GM12878 (cell line): ENCODE results near the gene GOPC. TPM values are rescaled to one million over a fixed set of nuclear protein-coding genes. Genes with fewer than 3 reads are reported as not detected.

Source experiments
- BMI1 ChIP-seq: fragments of 450-650 bp; IDR thresholded peaks from 2 replicates; pipeline ENCODE4 v1.6.1; 2016; ENCODE audit warnings: mild to moderate bottlenecking, moderate library complexity, borderline replicate concordance
- BRCA1 ChIP-seq: IDR thresholded peaks from 2 replicates; pipeline ENCODE4 v1.6.1; 2011; ENCODE audit warnings: low read depth, low read length, improper control_type of control experiment
- CHD2 ChIP-seq: IDR thresholded peaks from 2 replicates; pipeline ENCODE4 v1.6.1; 2011; ENCODE audit warnings: low read depth, low read length, improper control_type of control experiment, borderline replicate concordance
- ESRRA ChIP-seq: IDR thresholded peaks from 2 replicates; pipeline ENCODE4 v1.6.1; 2012; ENCODE audit warnings: mild to moderate bottlenecking, low read length, improper control_type of control experiment
- FOS ChIP-seq: IDR thresholded peaks from 3 replicates; pipeline ENCODE4 v1.6.1; 2011; ENCODE audit warnings: borderline replicate concordance; ENCODE audit not compliant: insufficient read length; ENCODE audit errors: extremely low read depth
- GABPA ChIP-seq: IDR thresholded peaks from 2 replicates; pipeline ENCODE4 v1.6.1; 2014; ENCODE audit warnings: antibody characterized with exemption, low read depth, mild to moderate bottlenecking, inconsistent platforms
- GATAD2B ChIP-seq: fragments of 450-650 bp; conservative IDR thresholded peaks from 2 replicates; pipeline ENCODE4 v1.6.1; 2017; ENCODE audit warnings: low read depth, mild to moderate bottlenecking, moderate library complexity
- HDGF ChIP-seq: fragments of 450-650 bp; IDR thresholded peaks from 2 replicates; pipeline ENCODE4 v1.6.1; 2016; ENCODE audit warnings: antibody characterized with exemption
- JUNB ChIP-seq: IDR thresholded peaks from 2 replicates; pipeline ENCODE4 v1.6.1; 2016; ENCODE audit warnings: antibody characterized with exemption, mild to moderate bottlenecking
- JUND ChIP-seq: IDR thresholded peaks from 2 replicates; pipeline ENCODE4 v1.6.1; 2012; ENCODE audit warnings: low read depth, mild to moderate bottlenecking, low read length, improper control_type of control experiment, moderate library complexity
- MEF2A ChIP-seq: IDR thresholded peaks from 2 replicates; pipeline ENCODE4 v1.6.1; 2011; ENCODE audit warnings: low read depth, mild to moderate bottlenecking, low read length, moderate library complexity; ENCODE audit not compliant: insufficient read depth
- MEF2B ChIP-seq: fragments of 450-650 bp; IDR thresholded peaks from 2 replicates; pipeline ENCODE4 v1.6.1; 2018; ENCODE audit warnings: mild to moderate bottlenecking, moderate library complexity; ENCODE audit not compliant: partially characterized antibody, poor library complexity, severe bottlenecking
- NR2F1 ChIP-seq: fragments of 450-650 bp; conservative IDR thresholded peaks from 2 replicates; pipeline ENCODE4 v1.6.1; 2017; ENCODE audit warnings: mild to moderate bottlenecking
- NRF1 ChIP-seq: conservative IDR thresholded peaks from 2 replicates; pipeline ENCODE4 v1.6.1; 2011; ENCODE audit warnings: mild to moderate bottlenecking, low read depth, low read length, improper control_type of control experiment
- POLR2AphosphoS2 ChIP-seq: IDR thresholded peaks from 2 replicates; pipeline ENCODE4 v1.6.1; 2011; ENCODE audit warnings: low read depth, mild to moderate bottlenecking, low read length, improper control_type of control experiment, moderate library complexity
- RB1 ChIP-seq: fragments of 450-650 bp; formaldehyde crosslinking; IDR thresholded peaks from 2 replicates; pipeline ENCODE4 v1.6.1; 2017; ENCODE audit warnings: mild to moderate bottlenecking, borderline replicate concordance
- RBBP5 ChIP-seq: fragments of 200-600 bp; sonication (generic); conservative IDR thresholded peaks from 2 replicates; pipeline ENCODE4 v1.6.1; 2016
- RFX5 ChIP-seq: IDR thresholded peaks from 2 replicates; pipeline ENCODE4 v1.6.1; 2011; ENCODE audit warnings: low read depth, low read length, improper control_type of control experiment
- RUNX3 ChIP-seq: IDR thresholded peaks from 2 replicates; pipeline ENCODE4 v1.6.1; 2012; ENCODE audit warnings: low read length, inconsistent platforms
- SIX5 ChIP-seq: IDR thresholded peaks from 2 replicates; pipeline ENCODE4 v1.6.1; 2011; ENCODE audit warnings: mild to moderate bottlenecking, low read depth, low read length, moderate library complexity; ENCODE audit not compliant: severe bottlenecking
- SMAD5 ChIP-seq: IDR thresholded peaks from 2 replicates; pipeline ENCODE4 v1.6.1; 2016; ENCODE audit warnings: antibody characterized with exemption, low read depth
- SPI1 ChIP-seq: IDR thresholded peaks from 2 replicates; pipeline ENCODE4 v1.6.1; 2011; ENCODE audit warnings: low read depth, mild to moderate bottlenecking, low read length, moderate library complexity, borderline replicate concordance; ENCODE audit not compliant: insufficient read depth
- ZNF24 ChIP-seq: fragments of 450-650 bp; IDR thresholded peaks from 2 replicates; pipeline ENCODE4 v1.6.1; 2017; ENCODE audit warnings: antibody characterized with exemption, mild to moderate bottlenecking
- ZNF274 ChIP-seq: IDR thresholded peaks from one replicate; pipeline ENCODE4 v1.8.0; 2011; ENCODE audit not compliant: insufficient read length, insufficient read depth
- polyA plus RNA-seq, 11 experiments: library from polyadenylated mRNA; depleted of rRNA in 4 of 11; unstranded in 6 of 11; stranded (reverse) in 5 of 11; fragments of >200 nt; fragmentation: Nextera tagmentation in 4 of 11; fragmentation: Illumina TruSeq in 1 of 11; extraction: Ambion mirVana in 4 of 11; extraction: Trizol in 1 of 11; gene quantifications; 1 replicate in 1 of 11; 2 replicates in 10 of 11; pipeline versions ENCODE4 v1.2.1 to v1.2.3, GENCODE V29; 2011 to 2016; ENCODE audit warnings: inconsistent platforms in 2 of 11, missing spikeins in 2 of 11, low read depth in 1 of 11
- total RNA-seq, 4 experiments: library from RNA; depleted of rRNA in 3 of 4; stranded (reverse); fragments of >200 nt in 3 of 4; fragmentation: Illumina TruSeq in 1 of 4; extraction: Trizol in 1 of 4; gene quantifications; 2 replicates each; pipeline versions ENCODE4 v1.2.1 to v1.2.3, GENCODE V29; 2013 to 2021
- TF ChIP-seq, protein P1 (sequence below): fragments of 450-650 bp; IDR thresholded peaks from 2 replicates; pipeline ENCODE4 v1.6.1; 2016; ENCODE audit warnings: mild to moderate bottlenecking
- TF ChIP-seq, protein P2 (sequence below): fragments of 150-350 bp; IDR thresholded peaks from 2 replicates; pipeline ENCODE4 v1.6.1; 2016; ENCODE audit warnings: low read depth, low read length
- TF ChIP-seq, protein P3 (sequence below): fragments of 450-650 bp; IDR thresholded peaks from 2 replicates; pipeline ENCODE4 v1.6.1; 2017; ENCODE audit warnings: low read depth, mild to moderate bottlenecking, moderate library complexity

Gene GOPC
- total and polyA plus RNA-seq, 10 of the 15 experiments (the other 5 are each of a cell fraction or from before 2014, with no cell fraction given) = 5.8 to 28.5 (median 18.0) TPM

DNA sequence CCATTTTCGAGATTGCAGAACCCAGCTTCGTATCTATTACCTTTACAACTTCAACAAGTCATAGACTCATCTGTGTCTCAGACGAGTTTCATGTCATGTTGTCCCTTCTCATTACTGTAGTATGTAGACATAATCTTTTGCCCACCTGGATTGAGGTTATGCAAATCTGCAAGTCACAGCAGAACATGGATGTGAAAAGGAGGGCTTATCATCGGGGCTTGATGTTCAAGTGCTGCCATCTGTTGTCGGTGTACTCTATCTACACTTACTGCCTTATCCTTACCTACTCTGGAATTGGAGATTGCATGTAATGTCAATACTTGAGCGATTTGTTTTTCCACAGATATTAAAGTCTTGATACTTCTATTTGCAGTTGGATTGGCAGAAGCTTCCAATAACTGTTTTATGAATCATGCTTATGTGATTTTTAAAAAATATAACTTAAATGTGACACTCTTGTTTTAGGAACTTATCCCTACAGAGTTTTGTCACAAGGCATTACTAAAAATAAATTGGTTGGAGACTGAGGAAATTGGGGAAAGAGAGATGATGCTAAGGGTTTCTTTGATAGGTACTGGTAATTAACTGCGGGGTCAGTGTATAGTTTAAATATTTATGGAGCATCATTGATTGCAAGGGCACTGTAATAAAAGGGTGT, 3.0 kb upstream of the GOPC start (continued):
- TF ChIP-seq MEF2B (no peak), NRF1 (no peak), RUNX3 (peak; percentile 73), BMI1 (no peak), FOS (no peak), POLR2AphosphoS2 (no peak), GATAD2B (no peak), GABPA (no peak), RB1 (peak; percentile 61; the same call in 1 of the 2 replicates), NR2F1 (no peak), SPI1 (no peak), JUND (no peak), SMAD5 (no peak), ZNF274 (no peak), RBBP5 (no peak), MEF2A (0 out of 2 replicates have a peak, but pooled peaks have one; percentile 37), JUNB (peak; percentile 27; the same call in 1 of the 2 replicates), RFX5 (no peak), SIX5 (no peak), ZNF24 (no peak), HDGF (0 out of 2 replicates have a peak, but pooled peaks have one; percentile 28), CHD2 (no peak), ESRRA (no peak), BRCA1 (no peak)
- TF ChIP-seq, protein P1, sequence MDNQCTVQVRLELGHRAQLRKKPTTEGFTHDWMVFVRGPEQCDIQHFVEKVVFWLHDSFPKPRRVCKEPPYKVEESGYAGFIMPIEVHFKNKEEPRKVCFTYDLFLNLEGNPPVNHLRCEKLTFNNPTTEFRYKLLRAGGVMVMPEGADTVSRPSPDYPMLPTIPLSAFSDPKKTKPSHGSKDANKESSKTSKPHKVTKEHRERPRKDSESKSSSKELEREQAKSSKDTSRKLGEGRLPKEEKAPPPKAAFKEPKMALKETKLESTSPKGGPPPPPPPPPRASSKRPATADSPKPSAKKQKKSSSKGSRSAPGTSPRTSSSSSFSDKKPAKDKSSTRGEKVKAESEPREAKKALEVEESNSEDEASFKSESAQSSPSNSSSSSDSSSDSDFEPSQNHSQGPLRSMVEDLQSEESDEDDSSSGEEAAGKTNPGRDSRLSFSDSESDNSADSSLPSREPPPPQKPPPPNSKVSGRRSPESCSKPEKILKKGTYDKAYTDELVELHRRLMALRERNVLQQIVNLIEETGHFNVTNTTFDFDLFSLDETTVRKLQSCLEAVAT = no peak
- TF ChIP-seq, protein P2, sequence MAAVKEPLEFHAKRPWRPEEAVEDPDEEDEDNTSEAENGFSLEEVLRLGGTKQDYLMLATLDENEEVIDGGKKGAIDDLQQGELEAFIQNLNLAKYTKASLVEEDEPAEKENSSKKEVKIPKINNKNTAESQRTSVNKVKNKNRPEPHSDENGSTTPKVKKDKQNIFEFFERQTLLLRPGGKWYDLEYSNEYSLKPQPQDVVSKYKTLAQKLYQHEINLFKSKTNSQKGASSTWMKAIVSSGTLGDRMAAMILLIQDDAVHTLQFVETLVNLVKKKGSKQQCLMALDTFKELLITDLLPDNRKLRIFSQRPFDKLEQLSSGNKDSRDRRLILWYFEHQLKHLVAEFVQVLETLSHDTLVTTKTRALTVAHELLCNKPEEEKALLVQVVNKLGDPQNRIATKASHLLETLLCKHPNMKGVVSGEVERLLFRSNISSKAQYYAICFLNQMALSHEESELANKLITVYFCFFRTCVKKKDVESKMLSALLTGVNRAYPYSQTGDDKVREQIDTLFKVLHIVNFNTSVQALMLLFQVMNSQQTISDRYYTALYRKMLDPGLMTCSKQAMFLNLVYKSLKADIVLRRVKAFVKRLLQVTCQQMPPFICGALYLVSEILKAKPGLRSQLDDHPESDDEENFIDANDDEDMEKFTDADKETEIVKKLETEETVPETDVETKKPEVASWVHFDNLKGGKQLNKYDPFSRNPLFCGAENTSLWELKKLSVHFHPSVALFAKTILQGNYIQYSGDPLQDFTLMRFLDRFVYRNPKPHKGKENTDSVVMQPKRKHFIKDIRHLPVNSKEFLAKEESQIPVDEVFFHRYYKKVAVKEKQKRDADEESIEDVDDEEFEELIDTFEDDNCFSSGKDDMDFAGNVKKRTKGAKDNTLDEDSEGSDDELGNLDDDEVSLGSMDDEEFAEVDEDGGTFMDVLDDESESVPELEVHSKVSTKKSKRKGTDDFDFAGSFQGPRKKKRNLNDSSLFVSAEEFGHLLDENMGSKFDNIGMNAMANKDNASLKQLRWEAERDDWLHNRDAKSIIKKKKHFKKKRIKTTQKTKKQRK = no peak
- TF ChIP-seq, protein P3, sequence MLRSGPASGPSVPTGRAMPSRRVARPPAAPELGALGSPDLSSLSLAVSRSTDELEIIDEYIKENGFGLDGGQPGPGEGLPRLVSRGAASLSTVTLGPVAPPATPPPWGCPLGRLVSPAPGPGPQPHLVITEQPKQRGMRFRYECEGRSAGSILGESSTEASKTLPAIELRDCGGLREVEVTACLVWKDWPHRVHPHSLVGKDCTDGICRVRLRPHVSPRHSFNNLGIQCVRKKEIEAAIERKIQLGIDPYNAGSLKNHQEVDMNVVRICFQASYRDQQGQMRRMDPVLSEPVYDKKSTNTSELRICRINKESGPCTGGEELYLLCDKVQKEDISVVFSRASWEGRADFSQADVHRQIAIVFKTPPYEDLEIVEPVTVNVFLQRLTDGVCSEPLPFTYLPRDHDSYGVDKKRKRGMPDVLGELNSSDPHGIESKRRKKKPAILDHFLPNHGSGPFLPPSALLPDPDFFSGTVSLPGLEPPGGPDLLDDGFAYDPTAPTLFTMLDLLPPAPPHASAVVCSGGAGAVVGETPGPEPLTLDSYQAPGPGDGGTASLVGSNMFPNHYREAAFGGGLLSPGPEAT = no peak
